Fibroblast of lung (primary cell): ENCODE measurements around the gene FRS3. TPM values are rescaled to one million over a fixed set of nuclear protein-coding genes. Genes with fewer than 3 reads are reported as not detected.

ENCODE experiments used
- DNase-seq, 2 donors: peaks; one replicate each; pipeline versions ENCODE4 v3.0.0 to v3.0.0-alpha.2; 2010; ENCODE audit warnings: low read depth in 2 of 2
- H2AFZ ChIP-seq: 2 replicates; pipeline ENCODE4 v1.5.1; 2012; ENCODE audit warnings: low read length, control low read depth, inconsistent platforms
- H3K27ac ChIP-seq: 2 replicates; pipeline ENCODE4 v1.5.1; 2011; ENCODE audit warnings: low read length, control low read depth; ENCODE audit not compliant: insufficient read depth
- H3K27me3 ChIP-seq: 2 replicates; pipeline ENCODE4 v1.5.1; 2011; ENCODE audit warnings: mild to moderate bottlenecking, low read length; ENCODE audit not compliant: control insufficient read depth, insufficient read depth
- H3K36me3 ChIP-seq: 2 replicates; pipeline ENCODE4 v1.5.1; 2011; ENCODE audit warnings: low read length; ENCODE audit not compliant: control insufficient read depth, insufficient read depth
- H3K4me1 ChIP-seq: 2 replicates; pipeline ENCODE4 v1.5.1; 2011; ENCODE audit warnings: low read length; ENCODE audit not compliant: control insufficient read depth, insufficient read depth; ENCODE audit errors: extremely low read depth
- H3K4me2 ChIP-seq: 2 replicates; pipeline ENCODE4 v1.5.1; 2011; ENCODE audit warnings: low read length, control low read depth; ENCODE audit not compliant: insufficient read depth; ENCODE audit errors: extremely low read depth
- H3K4me3 ChIP-seq, 4 experiments: fragments of 200-600 bp in 1 of 4; sonication (generic) in 1 of 4; replicated peaks in 1 of 4; 2 replicates each; pipeline ENCODE4 v1.5.1; 2011 to 2016; ENCODE audit warnings: low read length in 4 of 4, low read depth in 3 of 4, mild to moderate bottlenecking in 3 of 4, control low read depth in 2 of 4, inconsistent platforms in 1 of 4, mixed read lengths in 1 of 4; ENCODE audit not compliant: insufficient read depth in 1 of 4; ENCODE audit errors: control extremely low read depth in 1 of 4
- H3K79me2 ChIP-seq: 2 replicates; pipeline ENCODE4 v1.5.1; 2012; ENCODE audit warnings: mild to moderate bottlenecking, low read length, inconsistent platforms; ENCODE audit not compliant: control insufficient read depth, insufficient read depth
- H3K9ac ChIP-seq: 2 replicates; pipeline ENCODE4 v1.5.1; 2011; ENCODE audit warnings: mild to moderate bottlenecking, low read length, control low read depth; ENCODE audit not compliant: insufficient read depth
- H3K9me3 ChIP-seq: 2 replicates; pipeline ENCODE4 v1.5.1; 2012; ENCODE audit warnings: low read depth, low read length; ENCODE audit not compliant: control insufficient read depth, insufficient read depth
- H4K20me1 ChIP-seq: 2 replicates; pipeline ENCODE4 v1.5.1; 2011; ENCODE audit warnings: low read length; ENCODE audit not compliant: control insufficient read depth, insufficient read depth; ENCODE audit errors: extremely low read depth
- CTCF ChIP-seq, 2 donors: IDR thresholded peaks in 1 of 2; conservative IDR thresholded peaks in 1 of 2; 1 replicate in 1 of 2; 2 replicates in 1 of 2; pipeline ENCODE4 v1.5.1; 2011 to 2012; ENCODE audit warnings: low read length in 2 of 2, control low read depth in 1 of 2, inconsistent platforms in 1 of 2, low read depth in 1 of 2, mild to moderate bottlenecking in 1 of 2
- EZH2 ChIP-seq: IDR thresholded peaks from 2 replicates; pipeline ENCODE4 v1.5.1; 2012; ENCODE audit warnings: low read length, control low read depth, mild to moderate bottlenecking; ENCODE audit errors: missing control alignments
- polyA plus RNA-seq, 2 donors: library from polyadenylated mRNA; depleted of rRNA in 1 of 2; stranded (reverse) in 1 of 2; unstranded in 1 of 2; fragments of >200 nt; gene quantifications; 2 replicates each; pipeline ENCODE4 v1.2.1, GENCODE V29; 2011 to 2012; ENCODE audit warnings: missing spikeins in 1 of 2
- total RNA-seq: library from RNA; depleted of rRNA; stranded (reverse); fragments of >200 nt; gene quantifications from 2 replicates; pipeline ENCODE4 v1.2.1, GENCODE V29; 2014

The FRS3 gene
- total and polyA plus RNA-seq, 2 donors (not counting 1 experiment from before 2014, with no cell fraction given), result 1.8 to 2.4 TPM

DNA sequence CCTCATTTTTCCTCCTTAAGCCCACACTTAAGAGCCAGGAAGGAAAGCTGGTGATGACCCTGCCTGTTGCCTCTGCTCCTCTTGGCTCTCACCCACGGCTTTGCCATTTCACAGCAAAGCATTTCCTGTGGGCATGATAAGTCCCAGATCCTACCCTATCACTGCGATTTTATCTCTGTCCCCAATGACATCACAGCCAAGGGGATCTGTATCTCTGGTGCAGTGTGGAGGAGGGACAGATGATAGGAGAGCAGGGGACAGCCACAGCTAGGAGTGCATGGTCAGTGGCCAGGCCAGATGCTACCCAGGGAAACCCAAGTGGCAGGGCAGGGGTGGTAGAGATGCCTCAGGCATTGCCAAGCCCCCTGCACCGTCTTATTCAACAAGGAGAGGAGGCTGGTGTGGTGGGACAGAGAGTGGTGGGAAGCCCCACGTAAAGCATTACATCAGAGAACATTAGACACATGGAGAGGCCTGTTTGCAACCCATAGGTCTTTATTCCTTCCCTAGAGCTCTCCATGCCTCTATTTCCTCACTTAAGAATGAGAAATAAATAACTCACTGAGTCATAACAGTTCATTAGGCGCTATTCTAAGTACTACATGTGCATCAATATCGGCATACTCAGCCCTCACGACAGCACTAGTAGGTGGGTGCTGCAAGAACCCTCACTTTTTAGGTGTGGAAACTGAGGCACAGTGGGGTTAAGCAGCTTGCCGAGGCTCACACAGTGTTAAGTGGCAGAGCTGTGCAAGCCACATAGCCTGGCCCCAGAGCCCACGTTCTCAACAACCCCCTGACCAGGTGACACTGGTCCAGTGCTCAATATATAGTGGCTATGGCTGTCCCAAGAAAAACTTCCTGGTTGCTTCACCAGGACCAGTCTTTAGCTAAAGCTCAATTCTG is 48.9 kb downstream of the FRS3 start:
- Histone ChIP-seq H3K9ac (no peak overlapping the region), H3K36me3 (no peaks in the 10 kb centered on the region), H3K27ac (no peak overlapping the region), H3K4me2 (no peak overlapping the region), H3K27me3 (no peaks in the 10 kb centered on the region), H3K4me1 (peaks cover 3% of the 10 kb centered on the region), H3K4me3 (no peak overlapping the region), H3K9me3 (no peaks in the 10 kb centered on the region), H2AFZ (no peak overlapping the region), H4K20me1 (no peaks in the 10 kb centered on the region), H3K79me2 (no peaks in the 10 kb centered on the region)
- TF ChIP-seq CTCF (conservative IDR thresholded peaks at IDR 0.05 in 1 of 2, IDR thresholded peaks at IDR 0.05 in 1 of 2; ENCODE audit: low read depth in 1 of 2, low read length in 2 of 2), result no peak
- no peak for DNase-seq

- H2AFZ ChIP-seq, result no peak overlapping the region
- H3K4me3 ChIP-seq, result no peak overlapping the region
- H3K27me3 ChIP-seq, result no peaks in the 10 kb centered on the region
- H3K9ac ChIP-seq, result no peak overlapping the region
- no peak overlapping the region for H3K27ac ChIP-seq
- no peak overlapping the region for H3K4me2 ChIP-seq
- H3K79me2 ChIP-seq, result no peaks in the 10 kb centered on the region
- H3K4me1 ChIP-seq, result peaks cover 3% of the 10 kb centered on the region
- TF ChIP-seq CTCF (conservative IDR thresholded peaks at IDR 0.05 in 1 of 2, IDR thresholded peaks at IDR 0.05 in 1 of 2; ENCODE audit: low read depth in 1 of 2, low read length in 2 of 2) (no peak), EZH2 (no peak)
- no peaks in the 10 kb centered on the region for H3K36me3 ChIP-seq
- no peaks in the 10 kb centered on the region for H3K9me3 ChIP-seq
- DNase-seq, result no peak
- H4K20me1 ChIP-seq, result no peaks in the 10 kb centered on the region
These were observed 50.1 kb downstream of the FRS3 start for GRCh38 chr6:41729624-41730023.

DNA sequence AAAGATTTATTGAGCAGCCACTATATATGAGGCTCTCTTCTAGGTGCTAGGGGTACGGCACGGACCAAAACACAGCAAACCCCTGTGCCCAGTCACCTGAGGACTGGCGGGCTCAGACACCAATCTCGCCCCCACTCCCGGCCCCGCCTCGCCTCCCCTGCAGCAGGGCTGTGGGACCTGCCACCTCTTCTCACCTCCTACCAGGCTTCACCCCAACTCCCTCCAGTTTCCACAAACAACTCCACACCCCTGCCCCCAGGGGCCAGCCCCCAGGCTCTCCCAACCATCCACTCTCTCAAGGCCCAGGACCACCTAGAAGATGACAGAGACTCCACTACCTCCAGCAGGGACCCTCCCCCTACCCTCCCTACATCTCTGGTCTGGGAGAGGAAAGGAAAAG is 50.7 kb downstream of the FRS3 start:
- Histone ChIP-seq H3K9ac (no peak overlapping the region), H4K20me1 (no peaks in the 10 kb centered on the region), H3K9me3 (no peaks in the 10 kb centered on the region), H3K79me2 (no peaks in the 10 kb centered on the region), H3K27ac (no peak overlapping the region), H3K36me3 (no peaks in the 10 kb centered on the region), H3K4me1 (peaks cover 3% of the 10 kb centered on the region), H3K27me3 (no peaks in the 10 kb centered on the region), H3K4me2 (no peak overlapping the region), H2AFZ (no peak overlapping the region), H3K4me3 (no peak overlapping the region)
- TF ChIP-seq EZH2, result no peak
- DNase-seq, result no peak
